Progenitor cell of endocrine pancreas (in vitro differentiated cells): ENCODE measurements around the gene GALK2. TPM values are rescaled to one million over a fixed set of nuclear protein-coding genes. Genes with fewer than 3 reads are reported as not detected.
A peak's percentile ranks its signal among the peaks of the same experiment; 100 is the strongest.

ENCODE experiments used
- DNase-seq: peaks from one replicate; pipeline ENCODE4 v3.0.0; 2021; ENCODE audit warnings: low spot score; ENCODE audit not compliant: unreplicated experiment
- H3K27ac Mint-ChIP-seq: 2 replicates; pipeline ENCODE4 v1.8.0; 2021; ENCODE audit warnings: mild to moderate bottlenecking, moderate library complexity, mixed read lengths
- H3K27me3 Mint-ChIP-seq: 2 replicates; pipeline ENCODE4 v1.8.0; 2021; ENCODE audit warnings: mixed read lengths
- H3K36me3 Mint-ChIP-seq: 2 replicates; pipeline ENCODE4 v1.8.0; 2022; ENCODE audit warnings: mixed read lengths; ENCODE audit not compliant: insufficient read depth
- H3K4me1 Mint-ChIP-seq: 2 replicates; pipeline ENCODE4 v1.8.0; 2021; ENCODE audit warnings: low read depth, mixed read lengths
- H3K4me3 Mint-ChIP-seq: 2 replicates; pipeline ENCODE4 v1.8.0; 2021; ENCODE audit warnings: low read depth, mild to moderate bottlenecking, moderate library complexity, mixed read lengths
- H3K9me3 Mint-ChIP-seq: 2 replicates; pipeline ENCODE4 v1.8.0; 2021; ENCODE audit warnings: low read depth, mixed read lengths
- CTCF ChIP-seq: fragments of 200-600 bp; sonication (generic); IDR thresholded peaks from one replicate; pipeline ENCODE4 v1.5.0; 2021; ENCODE audit warnings: antibody characterized with exemption, mild to moderate bottlenecking; ENCODE audit not compliant: unreplicated experiment
- long read RNA-seq: library from polyadenylated mRNA; unstranded; transcript quantifications from one replicate; pipeline ENCODE4 v2.0.0, GENCODE V29; 2020
- total RNA-seq: library from RNA; stranded (reverse); gene quantifications from 2 replicates; pipeline ENCODE4 v1.2.1, GENCODE V29; 2021

The GALK2 gene
- 21.1 and 22.0 TPM in 2 replicates for total RNA-seq
- long read RNA-seq, full-length matches to known transcripts, result 56 of 123 reads
- long read RNA-seq, partial matches to known transcripts, result 12 of 123 reads
- long read RNA-seq, other reads (novel, unspliced or antisense), result 55 of 123 reads

GRCh38 chr15:49169880-49170597 is at the start of gene GALK2:
Gene GALK2, plus strand, starts transcription at chr15:49170247. Its CDS starts 76 bp downstream, at chr15:49170323.
- peaks cover 5% of the 10 kb centered on the region for H3K9me3 Mint-ChIP-seq
- no peak for TF ChIP-seq CTCF
- H3K27ac Mint-ChIP-seq, result peak within 1 kb of the TSS; percentile 93
- peak; percentile 54 for DNase-seq
- peak within 1 kb of the TSS; percentile 83 for H3K4me3 Mint-ChIP-seq
- H3K4me1 Mint-ChIP-seq, result peaks cover 5% of the 10 kb centered on the region
- H3K27me3 Mint-ChIP-seq, result no peaks in the 10 kb centered on the region
- H3K36me3 Mint-ChIP-seq, result peaks cover 6% of the 10 kb centered on the region

- no peaks in the 10 kb centered on the region for H3K4me1 Mint-ChIP-seq
- DNase-seq, result no peak
- no peak for TF ChIP-seq CTCF
- no peaks in the 10 kb centered on the region for H3K9me3 Mint-ChIP-seq
- no peaks in the 10 kb centered on the region for H3K27me3 Mint-ChIP-seq
- no peak overlapping the region for H3K4me3 Mint-ChIP-seq
- H3K27ac Mint-ChIP-seq, result no peak overlapping the region
- H3K36me3 Mint-ChIP-seq, result peaks cover 4% of the 10 kb centered on the region
Observed at GRCh38 chr15:49120832-49121231, 49.2 kb upstream of the GALK2 start.

- no peak for TF ChIP-seq CTCF
- Mint-ChIP-seq H3K36me3 (peaks cover 1% of the 10 kb centered on the region), H3K4me1 (no peaks in the 10 kb centered on the region), H3K4me3 (no peak overlapping the region), H3K27ac (no peak overlapping the region), H3K9me3 (no peaks in the 10 kb centered on the region), H3K27me3 (no peaks in the 10 kb centered on the region)
- no peak for DNase-seq
Observed at GRCh38 chr15:49121901-49122300, 48.1 kb upstream of the GALK2 start.

- H3K9me3 Mint-ChIP-seq, result no peaks in the 10 kb centered on the region
- no peak overlapping the region for H3K27ac Mint-ChIP-seq
- no peaks in the 10 kb centered on the region for H3K27me3 Mint-ChIP-seq
- peaks cover 1% of the 10 kb centered on the region for H3K36me3 Mint-ChIP-seq
- TF ChIP-seq CTCF, result no peak
- H3K4me3 Mint-ChIP-seq, result no peak overlapping the region
- DNase-seq, result no peak
- no peaks in the 10 kb centered on the region for H3K4me1 Mint-ChIP-seq
Observed at GRCh38 chr15:49122541-49123062, 47.4 kb upstream of the GALK2 start.

- H3K36me3 Mint-ChIP-seq, result peaks cover 6% of the 10 kb centered on the region
- DNase-seq, result no peak
- H3K27me3 Mint-ChIP-seq, result no peaks in the 10 kb centered on the region
- no peak overlapping the region for H3K27ac Mint-ChIP-seq
- H3K4me1 Mint-ChIP-seq, result no peaks in the 10 kb centered on the region
- H3K9me3 Mint-ChIP-seq, result no peaks in the 10 kb centered on the region
- no peak overlapping the region for H3K4me3 Mint-ChIP-seq
- no peak for TF ChIP-seq CTCF
Observed at GRCh38 chr15:49124371-49124770, 45.7 kb upstream of the GALK2 start.
